PFSK-1 (cell line): ENCODE results near the gene MEGF10.

Source experiments
- FOXP2 ChIP-seq: optimal IDR thresholded peaks from 2 replicates; pipeline ENCODE3; 2011; ENCODE audit warnings: borderline replicate concordance, control low read depth, inconsistent platforms; ENCODE audit not compliant: insufficient read depth; ENCODE audit errors: extremely low read length, extremely low read depth
- POLR2AphosphoS5 ChIP-seq: IDR thresholded peaks from 2 replicates; pipeline ENCODE4 v1.6.1; 2012; ENCODE audit warnings: low read depth, mild to moderate bottlenecking, control low read depth, low read length, moderate library complexity
- REST ChIP-seq, 2 experiments: IDR thresholded peaks; 2 replicates each; pipeline versions ENCODE4 v1.6.1 to v1.8.0; 2011 to 2012; ENCODE audit warnings: low read depth in 2 of 2, low read length in 2 of 2, control low read depth in 1 of 2, inconsistent platforms in 1 of 2, mild to moderate bottlenecking in 1 of 2, moderate library complexity in 1 of 2; ENCODE audit not compliant: insufficient read depth in 1 of 2
- SIN3A ChIP-seq: IDR thresholded peaks from 2 replicates; pipeline ENCODE4 v1.6.1; 2012; ENCODE audit warnings: mild to moderate bottlenecking, low read length, moderate library complexity, borderline replicate concordance; ENCODE audit not compliant: insufficient read depth
- TAF1 ChIP-seq: IDR thresholded peaks from 2 replicates; pipeline ENCODE4 v1.6.1; 2012; ENCODE audit warnings: low read length, control low read depth, borderline replicate concordance; ENCODE audit not compliant: insufficient read depth

MEGF10 gene

GRCh38 chr5:127409921-127410675 lies 119.5 kb downstream of the MEGF10 start:
- no peak for TF ChIP-seq SIN3A

- TF ChIP-seq POLR2AphosphoS5 (no peak), FOXP2 (no peak), SIN3A (no peak), REST (IDR thresholded peaks at IDR 0.05; ENCODE audit: insufficient read depth in 1 of 2, low read depth in 2 of 2, low read length in 2 of 2) (no peak), TAF1 (no peak)
These were observed 120.4 kb downstream of the MEGF10 start for GRCh38 chr5:127410959-127411358.

GRCh38 chr5:127411381-127411780 lies 120.8 kb downstream of the MEGF10 start:
- TF ChIP-seq SIN3A (no peak), FOXP2 (no peak), REST (IDR thresholded peaks at IDR 0.05; ENCODE audit: insufficient read depth in 1 of 2, low read depth in 2 of 2, low read length in 2 of 2) (no peak), POLR2AphosphoS5 (no peak), TAF1 (no peak)

- no peak for TF ChIP-seq POLR2AphosphoS5
- TF ChIP-seq TAF1, result no peak
- no peak for TF ChIP-seq SIN3A
- no peak for TF ChIP-seq FOXP2
- TF ChIP-seq REST (IDR thresholded peaks at IDR 0.05; ENCODE audit: insufficient read depth in 1 of 2, low read depth in 2 of 2, low read length in 2 of 2), result no peak
These were observed 122.1 kb downstream of the MEGF10 start for GRCh38 chr5:127412698-127413097.

- TF ChIP-seq REST (IDR thresholded peaks at IDR 0.05; ENCODE audit: insufficient read depth in 1 of 2, low read depth in 2 of 2, low read length in 2 of 2), result no peak
- TF ChIP-seq FOXP2, result no peak
- no peak for TF ChIP-seq POLR2AphosphoS5
- no peak for TF ChIP-seq SIN3A
- TF ChIP-seq TAF1, result no peak
These were observed 124.4 kb downstream of the MEGF10 start for GRCh38 chr5:127415034-127415433.
